Panc1 (cell line): ENCODE data around the gene PCSK2.

Source experiments
- POLR2AphosphoS5 ChIP-seq: IDR thresholded peaks from 2 replicates; pipeline ENCODE4 v1.6.1; 2012; ENCODE audit warnings: mild to moderate bottlenecking, low read depth, low read length, moderate library complexity
- TCF7L2 ChIP-seq: IDR thresholded peaks from 2 replicates; pipeline ENCODE4 v1.6.1; 2011; ENCODE audit warnings: mild to moderate bottlenecking, low read depth, low read length, inconsistent platforms
- TF ChIP-seq, protein P1 (sequence below): fragments of 450-650 bp; IDR thresholded peaks from 2 replicates; pipeline ENCODE4 v1.5.1; 2017; ENCODE audit warnings: mild to moderate bottlenecking
- TF ChIP-seq, protein P2 (sequence below), 2 experiments: IDR thresholded peaks; 2 replicates each; pipeline ENCODE4 v1.6.1; 2011 to 2012; ENCODE audit warnings: low read depth in 2 of 2, control low read depth in 1 of 2, low read length in 1 of 2, mild to moderate bottlenecking in 1 of 2, moderate library complexity in 1 of 2; ENCODE audit not compliant: insufficient read depth in 1 of 2

DNA sequence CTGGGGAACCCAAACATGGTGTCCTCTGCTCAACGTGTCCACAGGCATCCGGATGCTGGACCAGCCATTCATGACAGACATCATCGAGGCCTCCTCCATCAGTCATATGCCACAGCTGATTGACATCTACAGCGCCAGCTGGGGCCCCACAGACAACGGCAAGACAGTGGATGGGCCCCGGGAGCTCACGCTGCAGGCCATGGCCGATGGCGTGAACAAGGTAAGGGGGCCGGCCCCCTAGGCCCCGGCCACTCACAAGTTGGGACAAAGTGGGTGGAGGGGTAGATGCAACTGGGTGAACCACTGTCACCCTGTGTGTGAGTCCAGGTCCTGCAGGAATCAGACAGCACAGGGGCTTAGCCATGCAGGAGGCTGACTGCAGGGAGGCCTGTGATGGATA lies 209.8 kb downstream of the PCSK2 start:
- TF ChIP-seq, protein P1, sequence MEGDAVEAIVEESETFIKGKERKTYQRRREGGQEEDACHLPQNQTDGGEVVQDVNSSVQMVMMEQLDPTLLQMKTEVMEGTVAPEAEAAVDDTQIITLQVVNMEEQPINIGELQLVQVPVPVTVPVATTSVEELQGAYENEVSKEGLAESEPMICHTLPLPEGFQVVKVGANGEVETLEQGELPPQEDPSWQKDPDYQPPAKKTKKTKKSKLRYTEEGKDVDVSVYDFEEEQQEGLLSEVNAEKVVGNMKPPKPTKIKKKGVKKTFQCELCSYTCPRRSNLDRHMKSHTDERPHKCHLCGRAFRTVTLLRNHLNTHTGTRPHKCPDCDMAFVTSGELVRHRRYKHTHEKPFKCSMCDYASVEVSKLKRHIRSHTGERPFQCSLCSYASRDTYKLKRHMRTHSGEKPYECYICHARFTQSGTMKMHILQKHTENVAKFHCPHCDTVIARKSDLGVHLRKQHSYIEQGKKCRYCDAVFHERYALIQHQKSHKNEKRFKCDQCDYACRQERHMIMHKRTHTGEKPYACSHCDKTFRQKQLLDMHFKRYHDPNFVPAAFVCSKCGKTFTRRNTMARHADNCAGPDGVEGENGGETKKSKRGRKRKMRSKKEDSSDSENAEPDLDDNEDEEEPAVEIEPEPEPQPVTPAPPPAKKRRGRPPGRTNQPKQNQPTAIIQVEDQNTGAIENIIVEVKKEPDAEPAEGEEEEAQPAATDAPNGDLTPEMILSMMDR, result no peak
- TF ChIP-seq POLR2AphosphoS5, result no peak
- TF ChIP-seq, protein P2, sequence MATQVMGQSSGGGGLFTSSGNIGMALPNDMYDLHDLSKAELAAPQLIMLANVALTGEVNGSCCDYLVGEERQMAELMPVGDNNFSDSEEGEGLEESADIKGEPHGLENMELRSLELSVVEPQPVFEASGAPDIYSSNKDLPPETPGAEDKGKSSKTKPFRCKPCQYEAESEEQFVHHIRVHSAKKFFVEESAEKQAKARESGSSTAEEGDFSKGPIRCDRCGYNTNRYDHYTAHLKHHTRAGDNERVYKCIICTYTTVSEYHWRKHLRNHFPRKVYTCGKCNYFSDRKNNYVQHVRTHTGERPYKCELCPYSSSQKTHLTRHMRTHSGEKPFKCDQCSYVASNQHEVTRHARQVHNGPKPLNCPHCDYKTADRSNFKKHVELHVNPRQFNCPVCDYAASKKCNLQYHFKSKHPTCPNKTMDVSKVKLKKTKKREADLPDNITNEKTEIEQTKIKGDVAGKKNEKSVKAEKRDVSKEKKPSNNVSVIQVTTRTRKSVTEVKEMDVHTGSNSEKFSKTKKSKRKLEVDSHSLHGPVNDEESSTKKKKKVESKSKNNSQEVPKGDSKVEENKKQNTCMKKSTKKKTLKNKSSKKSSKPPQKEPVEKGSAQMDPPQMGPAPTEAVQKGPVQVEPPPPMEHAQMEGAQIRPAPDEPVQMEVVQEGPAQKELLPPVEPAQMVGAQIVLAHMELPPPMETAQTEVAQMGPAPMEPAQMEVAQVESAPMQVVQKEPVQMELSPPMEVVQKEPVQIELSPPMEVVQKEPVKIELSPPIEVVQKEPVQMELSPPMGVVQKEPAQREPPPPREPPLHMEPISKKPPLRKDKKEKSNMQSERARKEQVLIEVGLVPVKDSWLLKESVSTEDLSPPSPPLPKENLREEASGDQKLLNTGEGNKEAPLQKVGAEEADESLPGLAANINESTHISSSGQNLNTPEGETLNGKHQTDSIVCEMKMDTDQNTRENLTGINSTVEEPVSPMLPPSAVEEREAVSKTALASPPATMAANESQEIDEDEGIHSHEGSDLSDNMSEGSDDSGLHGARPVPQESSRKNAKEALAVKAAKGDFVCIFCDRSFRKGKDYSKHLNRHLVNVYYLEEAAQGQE (IDR thresholded peaks at IDR 0.05; ENCODE audit: insufficient read depth in 1 of 2, low read depth in 2 of 2, low read length in 1 of 2), result no peak
- TF ChIP-seq TCF7L2, result no peak
